ENCODE results near the gene HMSD.
A peak's percentile ranks its signal among the peaks of the same experiment; 100 is the strongest.

HMSD gene

DNA sequence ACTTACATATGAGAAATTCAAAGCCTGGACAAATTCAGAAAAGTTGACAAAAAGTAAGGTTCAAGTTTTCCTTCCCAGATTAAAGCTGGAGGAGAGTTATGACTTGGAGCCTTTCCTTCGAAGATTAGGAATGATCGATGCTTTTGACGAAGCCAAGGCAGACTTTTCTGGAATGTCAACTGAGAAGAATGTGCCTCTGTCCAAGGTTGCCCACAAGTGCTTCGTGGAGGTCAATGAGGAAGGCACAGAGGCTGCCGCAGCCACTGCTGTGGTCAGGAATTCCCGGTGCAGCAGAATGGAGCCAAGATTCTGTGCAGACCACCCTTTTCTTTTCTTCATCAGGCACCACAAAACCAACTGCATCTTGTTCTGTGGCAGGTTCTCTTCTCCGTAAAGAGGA, 37.8 kb downstream of the HMSD start:
- TF ChIP-seq, protein P1, sequence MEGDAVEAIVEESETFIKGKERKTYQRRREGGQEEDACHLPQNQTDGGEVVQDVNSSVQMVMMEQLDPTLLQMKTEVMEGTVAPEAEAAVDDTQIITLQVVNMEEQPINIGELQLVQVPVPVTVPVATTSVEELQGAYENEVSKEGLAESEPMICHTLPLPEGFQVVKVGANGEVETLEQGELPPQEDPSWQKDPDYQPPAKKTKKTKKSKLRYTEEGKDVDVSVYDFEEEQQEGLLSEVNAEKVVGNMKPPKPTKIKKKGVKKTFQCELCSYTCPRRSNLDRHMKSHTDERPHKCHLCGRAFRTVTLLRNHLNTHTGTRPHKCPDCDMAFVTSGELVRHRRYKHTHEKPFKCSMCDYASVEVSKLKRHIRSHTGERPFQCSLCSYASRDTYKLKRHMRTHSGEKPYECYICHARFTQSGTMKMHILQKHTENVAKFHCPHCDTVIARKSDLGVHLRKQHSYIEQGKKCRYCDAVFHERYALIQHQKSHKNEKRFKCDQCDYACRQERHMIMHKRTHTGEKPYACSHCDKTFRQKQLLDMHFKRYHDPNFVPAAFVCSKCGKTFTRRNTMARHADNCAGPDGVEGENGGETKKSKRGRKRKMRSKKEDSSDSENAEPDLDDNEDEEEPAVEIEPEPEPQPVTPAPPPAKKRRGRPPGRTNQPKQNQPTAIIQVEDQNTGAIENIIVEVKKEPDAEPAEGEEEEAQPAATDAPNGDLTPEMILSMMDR (IDR thresholded peaks at IDR 0.05; ENCODE audit: low read depth, low read length) = no peak
- no peak overlapping the region for H3K4me3 ChIP-seq (replicated peaks in 1 of 2; ENCODE audit: low read depth in 2 of 2, low read length in 2 of 2)
- DNase-seq (ENCODE audit: low read depth in 2 of 2) = no peak

DNA sequence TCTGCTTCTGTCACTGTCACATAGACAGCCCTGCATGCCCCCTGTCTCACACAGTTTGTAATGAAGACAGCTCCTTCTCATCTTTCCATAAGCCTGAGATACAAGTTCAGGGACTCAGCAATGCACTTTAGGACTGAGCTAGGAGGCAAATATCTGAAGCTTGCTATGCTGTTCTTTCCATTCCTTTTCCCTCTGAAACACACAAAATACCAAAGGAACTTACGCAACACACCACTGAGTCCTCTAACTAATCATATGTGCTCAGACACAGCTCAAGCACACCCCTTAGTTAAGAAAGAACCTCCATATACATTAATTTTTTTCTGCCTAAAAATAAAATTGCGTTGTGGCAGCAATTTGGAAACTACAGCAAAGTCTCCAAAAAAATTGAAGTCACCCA, 38.6 kb downstream of the HMSD start:
- TF ChIP-seq, protein P1 (IDR thresholded peaks at IDR 0.05; ENCODE audit: low read depth, low read length) = no peak
- peak; percentile 14 to 26 for DNase-seq (ENCODE audit: low read depth in 2 of 2)

DNA sequence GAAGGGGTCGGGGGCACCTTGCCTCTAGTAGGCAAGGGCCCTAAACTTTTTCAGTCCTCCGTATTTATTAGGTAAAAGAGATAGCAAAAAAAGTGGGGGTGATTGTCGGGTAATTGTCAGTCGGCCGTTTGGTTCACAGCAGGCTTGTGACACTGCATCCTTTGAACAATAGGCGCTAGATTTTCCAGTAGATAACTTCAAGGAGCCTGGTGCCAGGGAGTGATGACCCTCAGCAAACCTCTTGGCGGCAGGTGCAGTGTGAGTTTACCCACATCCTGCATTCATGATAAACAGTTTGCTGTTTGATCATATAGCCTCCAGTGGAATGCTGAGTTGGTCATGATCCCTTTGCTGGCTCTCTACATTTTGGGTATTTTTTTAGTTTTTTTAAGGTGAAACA, 43.6 kb downstream of the HMSD start:
- no peak for DNase-seq (ENCODE audit: low read depth in 2 of 2)
- TF ChIP-seq, protein P1 (IDR thresholded peaks at IDR 0.05; ENCODE audit: low read depth, low read length) = no peak

More for the DNA sequence above, 38.6 kb downstream of the HMSD start:
- no peak overlapping the region for H3K4me3 ChIP-seq (replicated peaks in 1 of 2; ENCODE audit: low read depth in 2 of 2, low read length in 2 of 2)

DNA sequence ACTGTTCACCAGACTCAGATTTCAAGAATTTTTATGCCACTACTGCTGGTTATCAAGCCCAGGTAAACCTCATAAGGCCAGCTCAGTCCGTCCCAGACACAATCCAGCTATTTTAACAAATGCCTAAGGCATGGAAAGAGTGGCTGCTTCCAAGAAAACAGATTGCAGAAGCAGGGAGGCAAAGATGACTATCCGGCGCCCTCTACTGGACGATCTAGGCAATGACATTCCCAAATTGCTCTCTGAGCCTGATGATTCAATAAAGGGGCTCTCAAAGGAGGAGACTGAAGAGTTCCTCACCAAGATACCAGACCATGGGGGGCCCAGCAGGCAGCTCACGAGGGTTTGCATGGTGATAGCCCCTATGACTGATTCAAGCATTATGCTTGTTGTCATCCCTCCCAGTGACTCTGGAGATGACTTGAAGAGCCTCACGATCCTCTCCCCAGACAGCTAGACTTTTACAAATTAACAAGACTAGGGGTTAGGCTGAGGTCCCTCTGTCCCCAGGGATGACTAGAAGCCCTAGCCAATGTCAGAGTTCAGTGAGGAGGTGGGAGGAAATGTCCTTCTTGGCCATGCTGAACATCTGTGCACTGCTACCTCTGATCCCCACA, 45.8 kb downstream of the HMSD start:
- no peak overlapping the region for H3K4me3 ChIP-seq (replicated peaks in 1 of 2; ENCODE audit: low read depth in 2 of 2, low read length in 2 of 2)
- TF ChIP-seq, protein P1 (IDR thresholded peaks at IDR 0.05; ENCODE audit: low read depth, low read length) = peak; percentile 92
- peak; percentile 68 to 75 for DNase-seq (ENCODE audit: low read depth in 2 of 2)

More for the DNA sequence above, 43.6 kb downstream of the HMSD start:
- H3K4me3 ChIP-seq (replicated peaks in 1 of 2; ENCODE audit: low read depth in 2 of 2, low read length in 2 of 2) = no peak overlapping the region

DNA sequence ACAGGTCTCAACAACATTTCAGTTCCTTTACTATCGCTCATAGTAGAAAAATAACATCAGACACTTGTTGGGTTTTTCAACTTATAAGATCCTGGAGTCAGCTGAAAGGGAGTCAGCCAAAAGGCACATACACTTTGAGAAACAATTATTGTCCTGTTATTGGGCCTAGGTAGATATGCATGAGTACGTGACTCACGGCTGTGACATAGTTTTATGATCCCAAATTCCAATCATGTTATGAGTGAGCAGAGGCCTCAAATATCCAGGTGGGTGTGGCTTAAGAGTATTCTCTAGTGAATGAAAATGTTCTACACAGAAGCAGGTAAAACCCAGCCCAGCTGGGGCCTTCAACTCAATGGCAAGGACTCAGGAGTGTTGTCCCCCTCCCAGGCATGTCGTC, 47.9 kb downstream of the HMSD start:
- TF ChIP-seq, protein P1 (IDR thresholded peaks at IDR 0.05; ENCODE audit: low read depth, low read length) = no peak
- DNase-seq (ENCODE audit: low read depth in 2 of 2) = no peak
- no peak overlapping the region for H3K4me3 ChIP-seq (replicated peaks in 1 of 2; ENCODE audit: low read depth in 2 of 2, low read length in 2 of 2)

DNA sequence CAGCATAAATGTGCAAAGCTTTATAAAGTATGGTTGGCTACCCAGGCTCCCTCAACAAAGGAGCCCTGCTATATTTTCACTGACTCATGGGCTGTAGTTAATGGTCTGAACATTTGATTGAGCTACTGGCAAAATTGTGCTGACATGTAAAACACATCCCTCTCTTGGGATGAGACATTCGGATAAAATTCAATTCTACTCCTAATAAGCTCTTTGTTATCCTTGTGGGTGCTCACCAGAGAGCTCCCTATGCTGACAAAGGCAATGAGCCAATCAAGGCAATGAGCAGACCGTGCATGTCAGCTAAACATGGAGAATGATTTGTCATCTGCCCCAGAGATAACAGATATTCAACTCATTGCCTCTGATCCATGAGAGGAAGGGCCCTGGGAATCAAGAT, 48.5 kb downstream of the HMSD start:
- TF ChIP-seq, protein P1 (IDR thresholded peaks at IDR 0.05; ENCODE audit: low read depth, low read length) = no peak
- no peak overlapping the region for H3K4me3 ChIP-seq (replicated peaks in 1 of 2; ENCODE audit: low read depth in 2 of 2, low read length in 2 of 2)
- no peak for DNase-seq (ENCODE audit: low read depth in 2 of 2)

DNA sequence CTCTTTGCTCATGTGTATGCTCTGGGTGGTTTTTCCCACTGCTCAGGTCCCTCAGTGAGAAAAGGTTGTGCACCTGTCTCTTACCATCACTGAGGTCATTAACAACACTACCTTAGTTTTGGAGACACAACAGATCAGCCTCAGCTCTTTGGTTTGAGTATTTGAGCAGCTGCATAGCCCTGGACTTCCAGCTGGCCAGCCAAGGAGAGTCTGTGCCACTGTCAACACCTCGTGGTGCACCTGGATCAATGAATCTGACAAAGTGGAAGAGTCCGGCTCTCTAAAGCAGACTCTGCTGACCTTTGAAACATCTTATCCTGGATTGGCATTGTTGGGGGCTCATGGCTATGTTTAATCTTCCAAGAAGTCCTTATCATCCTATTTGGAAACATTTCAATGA, 50.8 kb downstream of the HMSD start:
- DNase-seq (ENCODE audit: low read depth in 2 of 2) = no peak
- TF ChIP-seq, protein P1 (IDR thresholded peaks at IDR 0.05; ENCODE audit: low read depth, low read length) = no peak
- no peak overlapping the region for H3K4me3 ChIP-seq (replicated peaks in 1 of 2; ENCODE audit: low read depth in 2 of 2, low read length in 2 of 2)
